ENCODE data around the gene HBG2. TPM values are rescaled to one million over a fixed set of nuclear protein-coding genes. Genes with fewer than 3 reads are reported as not detected.

HBG2 gene
- total RNA-seq, 2 donors from 2014 or later, result not detected

DNA sequence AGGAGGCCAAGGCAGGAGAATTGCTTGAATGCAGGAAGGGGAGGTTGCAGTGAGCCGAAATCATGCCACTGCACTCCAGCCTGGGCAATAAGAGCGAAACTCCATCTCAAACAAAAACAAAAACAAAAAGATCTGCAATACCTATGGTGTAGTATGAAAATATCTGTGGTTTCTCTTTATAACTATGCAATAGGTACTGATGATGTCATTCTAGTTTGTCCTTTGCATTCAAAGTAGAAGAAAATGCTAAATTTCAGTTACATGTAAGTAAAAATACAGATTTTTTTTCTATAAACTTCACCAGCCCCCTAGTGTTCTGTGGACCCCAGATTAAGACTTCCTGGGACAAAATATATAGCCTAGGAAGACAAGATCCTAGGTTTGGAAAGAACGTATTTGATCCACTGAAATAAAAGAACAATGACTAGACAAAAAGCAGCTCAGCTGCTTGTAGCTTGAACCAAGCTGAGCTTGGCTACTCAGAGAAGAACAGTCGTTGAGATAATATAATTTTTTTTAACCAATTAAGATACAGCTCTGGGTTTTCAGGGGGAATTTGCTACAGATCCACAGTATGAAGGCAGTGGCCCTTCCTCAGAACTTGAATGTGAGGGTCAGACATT lies 17.9 kb upstream of the HBG2 start:
- Histone ChIP-seq H3K4me1 (replicated peaks) (no peaks in the 10 kb centered on the region), H3K4me3 (no peak overlapping the region), H3K27ac (no peak overlapping the region), H3K36me3 (no peaks in the 10 kb centered on the region), H3K9me3 (no peaks in the 10 kb centered on the region), H3K27me3 (replicated peaks; ENCODE audit: insufficient read depth) (no peaks in the 10 kb centered on the region)
- TF ChIP-seq, protein P1, sequence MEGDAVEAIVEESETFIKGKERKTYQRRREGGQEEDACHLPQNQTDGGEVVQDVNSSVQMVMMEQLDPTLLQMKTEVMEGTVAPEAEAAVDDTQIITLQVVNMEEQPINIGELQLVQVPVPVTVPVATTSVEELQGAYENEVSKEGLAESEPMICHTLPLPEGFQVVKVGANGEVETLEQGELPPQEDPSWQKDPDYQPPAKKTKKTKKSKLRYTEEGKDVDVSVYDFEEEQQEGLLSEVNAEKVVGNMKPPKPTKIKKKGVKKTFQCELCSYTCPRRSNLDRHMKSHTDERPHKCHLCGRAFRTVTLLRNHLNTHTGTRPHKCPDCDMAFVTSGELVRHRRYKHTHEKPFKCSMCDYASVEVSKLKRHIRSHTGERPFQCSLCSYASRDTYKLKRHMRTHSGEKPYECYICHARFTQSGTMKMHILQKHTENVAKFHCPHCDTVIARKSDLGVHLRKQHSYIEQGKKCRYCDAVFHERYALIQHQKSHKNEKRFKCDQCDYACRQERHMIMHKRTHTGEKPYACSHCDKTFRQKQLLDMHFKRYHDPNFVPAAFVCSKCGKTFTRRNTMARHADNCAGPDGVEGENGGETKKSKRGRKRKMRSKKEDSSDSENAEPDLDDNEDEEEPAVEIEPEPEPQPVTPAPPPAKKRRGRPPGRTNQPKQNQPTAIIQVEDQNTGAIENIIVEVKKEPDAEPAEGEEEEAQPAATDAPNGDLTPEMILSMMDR (IDR thresholded peaks at IDR 0.05), result no peak
- TF ChIP-seq POLR2A (IDR thresholded peaks at IDR 0.05), result no peak
- no peak for TF ChIP-seq POLR2AphosphoS5 (IDR thresholded peaks at IDR 0.05)
- intact Hi-C loops (cut with DNase I), result no loop called here
- DNase-seq (ENCODE audit: low spot score), result no peak
- WGBS, result 80% methylated on average over 4 of the region's 4 CpGs

DNA sequence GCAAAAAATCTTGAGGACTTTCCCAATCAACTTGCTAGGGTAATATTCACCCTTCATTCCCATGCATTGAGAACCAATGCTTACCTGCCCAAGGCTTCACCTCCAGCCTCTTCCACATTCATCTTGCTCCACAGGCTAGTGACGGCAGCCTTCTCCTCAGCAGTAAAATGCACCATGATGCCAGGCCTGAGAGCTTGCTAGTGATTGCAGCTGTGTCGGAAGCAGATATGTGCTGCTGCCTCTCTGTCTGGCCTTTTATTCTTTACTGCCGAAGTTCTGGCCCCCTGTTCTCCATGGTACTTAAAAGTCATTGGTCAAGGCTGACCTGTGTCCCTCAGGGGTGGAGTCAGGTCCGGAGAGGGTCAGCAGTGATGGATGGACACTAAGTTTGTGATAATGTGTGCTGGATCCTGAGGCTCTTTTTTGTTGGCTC lies 15.2 kb upstream of the HBG2 start, which contains the start of gene HBE1:
TSS of gene HBE1 (minus strand) at position 231 of the 433 bp plus-strand sequence. CDS start at position 176, 55 bp downstream.
- no peak for TF ChIP-seq POLR2A (IDR thresholded peaks at IDR 0.05)
- TF ChIP-seq, protein P1 (IDR thresholded peaks at IDR 0.05), result no peak
- intact Hi-C loops (cut with DNase I), result no loop called here
- no peak for DNase-seq (ENCODE audit: low spot score)

DNA sequence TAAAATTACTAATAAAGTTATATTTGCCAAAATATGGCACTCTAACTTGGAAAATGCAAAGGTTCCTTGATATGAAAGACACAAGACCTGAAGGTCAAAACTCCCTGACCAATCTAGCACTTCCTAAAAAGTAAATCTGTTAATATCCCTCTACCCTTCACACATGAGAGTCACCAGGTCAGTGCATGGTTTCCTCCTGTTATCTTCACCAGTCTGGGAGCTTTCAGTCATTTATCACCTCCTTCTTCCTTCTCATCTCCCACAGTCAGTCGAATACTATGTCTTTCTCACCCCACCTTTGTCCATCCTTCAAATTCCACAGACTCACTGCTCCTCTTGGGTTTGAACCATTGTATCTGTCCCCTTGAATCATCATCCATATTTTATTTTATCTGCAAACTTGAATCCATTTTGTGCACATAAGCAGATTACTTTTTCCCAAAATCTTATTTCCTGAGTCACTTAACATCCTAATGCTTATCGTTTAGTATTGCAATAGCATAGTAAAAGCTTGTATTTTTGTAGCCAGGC lies 12.5 kb upstream of the HBG2 start:
- H3K4me3 ChIP-seq, result no peak overlapping the region
- no peak for DNase-seq (ENCODE audit: low spot score)
- no peak overlapping the region for H3K27ac ChIP-seq
- H3K4me1 ChIP-seq (replicated peaks), result no peaks in the 10 kb centered on the region
- TF ChIP-seq POLR2A (IDR thresholded peaks at IDR 0.05) (no peak), POLR2AphosphoS5 (IDR thresholded peaks at IDR 0.05) (no peak)
- TF ChIP-seq, protein P1 (IDR thresholded peaks at IDR 0.05), result no peak
- 87% methylated on average over 2 of the region's 2 CpGs for WGBS
- no peaks in the 10 kb centered on the region for H3K36me3 ChIP-seq
- intact Hi-C loops (cut with DNase I), result no loop called here
- no peaks in the 10 kb centered on the region for H3K27me3 ChIP-seq (replicated peaks; ENCODE audit: insufficient read depth)
- H3K9me3 ChIP-seq, result no peaks in the 10 kb centered on the region

More for the DNA sequence above, 15.2 kb upstream of the HBG2 start, which contains the start of gene HBE1:
- H3K36me3 ChIP-seq, result no peaks in the 10 kb centered on the region
- H3K9me3 ChIP-seq, result no peaks in the 10 kb centered on the region
- no peak within 1 kb of the TSS for H3K4me3 ChIP-seq
- no peak within 1 kb of the TSS for H3K27ac ChIP-seq
- 52% methylated on average over 4 of the region's 4 CpGs for WGBS
- H3K27me3 ChIP-seq (replicated peaks; ENCODE audit: insufficient read depth), result no peaks in the 10 kb centered on the region
- no peaks in the 10 kb centered on the region for H3K4me1 ChIP-seq (replicated peaks)

DNA sequence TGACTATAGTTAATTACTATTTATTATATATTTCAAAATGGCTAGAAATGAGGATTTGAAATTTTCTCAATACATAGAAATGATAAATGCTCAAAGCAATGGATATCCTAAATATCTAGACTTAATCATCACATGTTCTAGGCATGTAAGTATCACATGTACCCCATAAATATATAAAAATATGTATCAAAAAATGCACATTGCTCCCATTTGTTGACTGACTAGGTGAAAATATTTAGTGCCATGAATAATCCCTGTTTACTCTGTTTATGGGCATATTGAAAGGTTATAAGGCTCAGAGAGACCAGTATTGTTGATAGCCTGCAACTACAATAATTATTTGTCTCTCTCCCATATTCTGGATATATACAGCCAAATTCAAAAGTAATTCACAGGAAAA lies 12.0 kb upstream of the HBG2 start:
- no peaks in the 10 kb centered on the region for H3K4me1 ChIP-seq (replicated peaks)
- intact Hi-C loops (cut with DNase I), result no loop called here
- no peak overlapping the region for H3K27ac ChIP-seq
- H3K4me3 ChIP-seq, result no peak overlapping the region
- no peaks in the 10 kb centered on the region for H3K27me3 ChIP-seq (replicated peaks; ENCODE audit: insufficient read depth)
- TF ChIP-seq POLR2A (IDR thresholded peaks at IDR 0.05) (no peak), POLR2AphosphoS5 (IDR thresholded peaks at IDR 0.05) (no peak)
- no peaks in the 10 kb centered on the region for H3K36me3 ChIP-seq
- no peak for DNase-seq (ENCODE audit: low spot score)
- no peaks in the 10 kb centered on the region for H3K9me3 ChIP-seq

DNA sequence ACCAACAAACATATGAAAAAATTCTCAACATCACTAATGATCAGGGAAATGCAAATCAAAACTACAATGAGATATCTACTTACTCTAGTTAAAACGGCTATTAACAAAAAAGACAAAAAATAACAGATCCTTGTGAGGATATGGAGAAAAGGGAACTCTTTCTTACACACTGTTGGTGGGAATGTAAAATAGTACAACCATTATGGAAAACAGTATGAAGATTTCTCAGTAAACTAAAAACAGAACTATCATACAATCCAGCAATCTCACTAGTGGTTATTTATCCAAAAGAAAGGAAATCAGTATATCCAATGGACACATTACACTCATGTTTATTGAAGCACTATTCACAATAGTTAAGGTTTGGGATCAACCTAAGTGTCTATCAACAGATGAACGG lies 11.3 kb upstream of the HBG2 start:
- no peaks in the 10 kb centered on the region for H3K36me3 ChIP-seq

More for the DNA sequence above, 11.3 kb upstream of the HBG2 start:
- WGBS, result 64% methylated on average over 2 of the region's 2 CpGs
- H3K27me3 ChIP-seq (replicated peaks; ENCODE audit: insufficient read depth), result no peaks in the 10 kb centered on the region
- H3K4me3 ChIP-seq, result no peak overlapping the region
- no peak overlapping the region for H3K27ac ChIP-seq
- H3K9me3 ChIP-seq, result no peaks in the 10 kb centered on the region
- TF ChIP-seq POLR2AphosphoS5 (IDR thresholded peaks at IDR 0.05), result no peak
- TF ChIP-seq POLR2A (IDR thresholded peaks at IDR 0.05), result no peak
- TF ChIP-seq, protein P1 (IDR thresholded peaks at IDR 0.05), result no peak
- DNase-seq (ENCODE audit: low spot score), result no peak
- H3K4me1 ChIP-seq (replicated peaks), result no peaks in the 10 kb centered on the region
- intact Hi-C loops (cut with DNase I), result no loop called here
